ENCODE data around the gene ZFYVE28.
"Not testable (repeated sequence)": the region's sequence is repeated elsewhere in the genome, so short reads cannot be mapped to it uniquely, and the experiment has no call there.

ZFYVE28 gene

GRCh38 chr4:2383760-2384159, 34.7 kb downstream of the ZFYVE28 start:
- H3K4me3 ChIP-seq (replicated peaks; ENCODE audit: low read depth, low read length), result no peak overlapping the region
- no peak for DNase-seq (ENCODE audit: low read depth)
- TF ChIP-seq, protein P1, sequence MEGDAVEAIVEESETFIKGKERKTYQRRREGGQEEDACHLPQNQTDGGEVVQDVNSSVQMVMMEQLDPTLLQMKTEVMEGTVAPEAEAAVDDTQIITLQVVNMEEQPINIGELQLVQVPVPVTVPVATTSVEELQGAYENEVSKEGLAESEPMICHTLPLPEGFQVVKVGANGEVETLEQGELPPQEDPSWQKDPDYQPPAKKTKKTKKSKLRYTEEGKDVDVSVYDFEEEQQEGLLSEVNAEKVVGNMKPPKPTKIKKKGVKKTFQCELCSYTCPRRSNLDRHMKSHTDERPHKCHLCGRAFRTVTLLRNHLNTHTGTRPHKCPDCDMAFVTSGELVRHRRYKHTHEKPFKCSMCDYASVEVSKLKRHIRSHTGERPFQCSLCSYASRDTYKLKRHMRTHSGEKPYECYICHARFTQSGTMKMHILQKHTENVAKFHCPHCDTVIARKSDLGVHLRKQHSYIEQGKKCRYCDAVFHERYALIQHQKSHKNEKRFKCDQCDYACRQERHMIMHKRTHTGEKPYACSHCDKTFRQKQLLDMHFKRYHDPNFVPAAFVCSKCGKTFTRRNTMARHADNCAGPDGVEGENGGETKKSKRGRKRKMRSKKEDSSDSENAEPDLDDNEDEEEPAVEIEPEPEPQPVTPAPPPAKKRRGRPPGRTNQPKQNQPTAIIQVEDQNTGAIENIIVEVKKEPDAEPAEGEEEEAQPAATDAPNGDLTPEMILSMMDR (IDR thresholded peaks at IDR 0.05; ENCODE audit: low read length, missing control alignments), result no peak

DNA sequence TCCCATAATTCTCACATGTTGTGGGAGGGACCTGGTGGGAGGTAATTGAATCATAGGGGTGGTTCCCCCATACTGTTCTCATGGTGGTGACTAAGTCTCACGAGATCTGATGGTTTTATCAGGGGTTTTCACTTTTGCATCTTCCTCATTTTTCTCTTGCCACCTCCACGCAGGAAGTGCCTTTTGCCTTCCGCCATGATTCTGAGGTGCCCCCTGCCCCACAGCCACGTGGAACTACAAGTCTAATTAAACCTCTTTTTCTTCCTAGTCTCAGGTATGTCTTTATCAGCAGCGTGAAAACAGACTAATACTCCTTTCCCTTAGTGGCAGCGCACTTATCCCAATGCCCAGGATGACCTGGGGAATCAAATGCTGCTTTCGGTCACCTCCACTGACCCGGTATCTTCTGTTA, 35.2 kb downstream of the ZFYVE28 start:
- not testable (repeated sequence) for H3K4me3 ChIP-seq (replicated peaks; ENCODE audit: low read depth, low read length); DNase-seq (ENCODE audit: low read depth)

DNA sequence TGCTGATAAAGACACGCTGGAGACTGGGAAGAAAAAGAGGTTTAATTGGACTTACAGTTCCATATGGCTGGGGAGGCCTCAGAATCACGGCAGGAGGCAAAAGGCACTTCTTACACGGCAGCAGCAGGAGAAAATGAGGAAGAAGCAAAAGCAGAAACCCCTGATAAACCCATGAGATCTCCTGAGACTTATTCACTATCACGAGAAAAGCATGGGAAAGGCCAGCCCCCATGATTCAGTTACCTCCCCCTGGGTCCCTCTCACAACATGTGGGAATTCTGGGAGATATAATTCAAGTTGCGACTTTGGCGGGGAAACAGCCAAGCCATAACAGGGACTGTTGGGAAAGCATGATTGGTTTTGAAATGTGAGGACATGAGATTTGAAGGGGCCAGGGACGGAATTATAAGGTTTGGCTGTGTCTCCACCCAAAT, 35.7 kb downstream of the ZFYVE28 start:
- not testable (repeated sequence) for H3K4me3 ChIP-seq (replicated peaks; ENCODE audit: low read depth, low read length); DNase-seq (ENCODE audit: low read depth)

DNA sequence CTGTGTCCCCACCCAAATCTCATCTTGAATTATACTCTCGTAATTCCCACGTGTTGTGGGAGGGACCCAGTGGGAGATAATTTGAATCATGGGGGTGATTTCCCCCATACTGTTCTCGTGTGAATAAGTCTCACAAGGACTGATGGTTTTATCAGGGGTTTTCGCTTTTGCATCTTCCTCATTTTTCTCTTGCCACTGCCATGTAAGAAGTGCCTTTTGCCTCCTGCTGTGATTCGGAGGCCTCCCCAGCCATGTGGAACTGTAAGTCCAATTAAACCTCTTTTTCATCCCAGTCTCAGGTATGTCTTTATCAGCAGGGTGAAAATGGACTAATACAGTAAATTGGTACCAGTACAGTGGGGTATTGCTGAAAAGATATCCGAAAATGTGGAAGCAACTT, 37.9 kb downstream of the ZFYVE28 start:
- not testable (repeated sequence) for DNase-seq (ENCODE audit: low read depth)

GRCh38 chr4:2378898-2379297, 39.5 kb downstream of the ZFYVE28 start:
- TF ChIP-seq, protein P1 (IDR thresholded peaks at IDR 0.05; ENCODE audit: low read length, missing control alignments), result no peak
- no peak overlapping the region for H3K4me3 ChIP-seq (replicated peaks; ENCODE audit: low read depth, low read length)

More for the DNA sequence above, 37.9 kb downstream of the ZFYVE28 start:
- H3K4me3 ChIP-seq (replicated peaks; ENCODE audit: low read depth, low read length), result not testable (repeated sequence)

GRCh38 chr4:2378401-2378800, 40.0 kb downstream of the ZFYVE28 start:
- no peak overlapping the region for H3K4me3 ChIP-seq (replicated peaks; ENCODE audit: low read depth, low read length)
- no peak for DNase-seq (ENCODE audit: low read depth)
- TF ChIP-seq, protein P1 (IDR thresholded peaks at IDR 0.05; ENCODE audit: low read length, missing control alignments), result no peak

More at GRCh38 chr4:2378898-2379297, 39.5 kb downstream of the ZFYVE28 start:
- no peak for DNase-seq (ENCODE audit: low read depth)

DNA sequence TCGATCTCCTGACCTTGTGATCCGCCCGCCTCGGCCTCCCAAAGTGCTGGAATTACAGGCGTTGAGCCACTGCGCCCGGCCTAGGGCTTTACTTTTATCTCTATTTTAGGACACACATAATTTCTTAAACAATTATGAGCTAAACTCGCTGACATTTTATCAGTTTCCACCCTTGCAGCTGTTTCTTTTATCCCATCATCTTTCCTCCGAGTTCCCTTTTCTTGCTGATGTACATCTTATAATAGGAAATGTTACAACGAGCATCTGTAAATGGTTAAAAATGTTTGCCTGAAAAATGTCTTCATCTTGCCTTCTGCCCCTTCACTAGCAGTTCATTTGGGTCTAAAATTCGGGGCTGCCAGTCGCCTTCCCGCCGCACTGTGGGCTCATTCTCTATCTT, 41.2 kb downstream of the ZFYVE28 start:
- DNase-seq (ENCODE audit: low read depth), result no peak
- TF ChIP-seq, protein P1 (IDR thresholded peaks at IDR 0.05; ENCODE audit: low read length, missing control alignments), result no peak
- no peak overlapping the region for H3K4me3 ChIP-seq (replicated peaks; ENCODE audit: low read depth, low read length)

- H3K4me3 ChIP-seq (replicated peaks; ENCODE audit: low read depth, low read length), result no peak overlapping the region
- TF ChIP-seq, protein P1 (IDR thresholded peaks at IDR 0.05; ENCODE audit: low read length, missing control alignments), result no peak
Observed at GRCh38 chr4:2375427-2375826, 43.0 kb downstream of the ZFYVE28 start.

DNA sequence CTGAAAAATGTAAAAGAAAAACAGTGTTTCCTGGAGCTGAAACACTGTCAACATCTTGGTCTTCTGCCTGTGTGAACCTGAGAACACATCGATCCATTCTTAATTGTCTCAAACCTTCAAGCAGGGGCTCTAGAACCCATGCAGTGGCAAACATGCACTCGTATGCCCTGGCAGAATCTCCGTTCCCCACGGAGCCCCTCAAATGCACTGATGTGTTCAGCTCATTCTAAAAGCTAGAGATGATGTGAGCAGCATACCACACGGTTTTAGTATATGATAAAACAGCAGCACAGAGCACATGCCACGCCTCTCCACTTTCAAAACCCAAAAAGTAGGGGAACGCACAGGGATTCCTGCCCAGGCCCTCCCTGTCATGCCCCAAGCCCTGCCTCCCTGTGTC, 44.9 kb downstream of the ZFYVE28 start:
- TF ChIP-seq, protein P1 (IDR thresholded peaks at IDR 0.05; ENCODE audit: low read length, missing control alignments), result no peak
- no peak for DNase-seq (ENCODE audit: low read depth)
- no peak overlapping the region for H3K4me3 ChIP-seq (replicated peaks; ENCODE audit: low read depth, low read length)

More at GRCh38 chr4:2375427-2375826, 43.0 kb downstream of the ZFYVE28 start:
- no peak for DNase-seq (ENCODE audit: low read depth)
